Psoas muscle (tissue), 8 donors: ENCODE data around the gene NOVA2. TPM values are rescaled to one million over a fixed set of nuclear protein-coding genes. Genes with fewer than 3 reads are reported as not detected.

Experiments
- ATAC-seq, 4 donors: fragments of 200-7000 bp; cut with Tn5 transposase; one replicate each; pipeline ENCODE4 v1.9.1; 2020; ENCODE audit warnings: moderate library complexity in 3 of 4, mild to moderate bottlenecking in 2 of 4
- DNase-seq, 2 donors: peaks; one replicate each; pipeline ENCODE4 v3.0.0-alpha.2; 2020
- H3K27ac ChIP-seq: fragments of 200-600 bp; one replicate; pipeline ENCODE4 v1.8.0; 2022
- H3K27me3 ChIP-seq, 3 donors: fragments of 200-600 bp in 1 of 3; one replicate each; pipeline versions ENCODE4 v1.6.1 to v1.8.0; 2013 to 2022; ENCODE audit warnings: low read length in 2 of 3, mild to moderate bottlenecking in 2 of 3, moderate library complexity in 1 of 3; ENCODE audit not compliant: insufficient read depth in 3 of 3
- H3K36me3 ChIP-seq, 2 donors: fragments of 200-600 bp in 1 of 2; one replicate each; pipeline versions ENCODE4 v1.6.1 to v1.8.0; 2013 to 2022; ENCODE audit warnings: low read depth in 1 of 2, mild to moderate bottlenecking in 1 of 2, moderate library complexity in 1 of 2; ENCODE audit not compliant: insufficient read depth in 1 of 2
- H3K4me1 ChIP-seq: fragments of 200-600 bp; one replicate; pipeline ENCODE4 v1.8.0; 2022
- H3K4me3 ChIP-seq: fragments of 200-600 bp; one replicate; pipeline ENCODE4 v1.8.0; 2022; ENCODE audit warnings: mild to moderate bottlenecking
- H3K9me3 ChIP-seq: fragments of 200-600 bp; one replicate; pipeline ENCODE4 v1.8.0; 2022
- CTCF ChIP-seq: fragments of 200-600 bp; IDR thresholded peaks from one replicate; pipeline ENCODE4 v1.8.0; 2022; ENCODE audit warnings: antibody characterized with exemption
- WGBS, 3 donors: extraction: QIAGEN DNeasy Blood & Tissue Kit; methylation state at CpG; one replicate each; pipeline versions ENCODE4 v1.1.6 to v1.1.7; 2013; 5-methylcytosine and 5-hydroxymethylcytosine counted together
- intact Hi-C, 2 donors: fragments of 100-400 bp; cut with DNase I; formaldehyde crosslinking; loops; one replicate each; pipeline versions ENCODE4 v1.11.0 to v1.14.2; 2022
- polyA plus RNA-seq, 3 donors: library from polyadenylated mRNA; stranded (reverse); fragments of 200-250 nt; gene quantifications; one replicate each; pipeline ENCODE4 v1.2.3, GENCODE V29; 2013
- total RNA-seq, 4 donors: library from RNA; stranded (reverse); fragmentation: NEBNext Ultra II Directional in 2 of 4; extraction: Animal tissue kit (Norgen Biotek cat#: 25700) in 2 of 4; gene quantifications; one replicate each; pipeline versions ENCODE4 v1.2.1 to v1.2.4, GENCODE V29; 2021 to 2023
- donor health status: healthy with polysubstance abuse.
- donor health status: DM: no; HTN: no; CAD: no; lungs with moderate emphysema.
- donor health status: Bipolar disorder and iron deficiency.
- donor health status: healthy.
- donor health status: DM: yes; HTN: yes; CAD: no.
- donor health status: DM: no; HTN: no; CAD: no.
- donor health status: DM: no; HTN: no; CAD: no.
- donor health status: DM: yes; HTN: yes; CAD: no.

The NOVA2 gene
- total and polyA plus RNA-seq, 7 donors, result 0.27 to 4.3 (median 1.6) TPM

GRCh38 chr19:45905011-45905410 is 68.7 kb downstream of the NOVA2 start:
- Histone ChIP-seq H3K36me3 (peaks cover 0 to 5% of the 10 kb centered on the region in 2 donors), H3K9me3 (no peaks in the 10 kb centered on the region), H3K27ac (no peak overlapping the region), H3K27me3 (no peaks in the 10 kb centered on the region), H3K4me3 (no peak overlapping the region), H3K4me1 (peaks cover 16% of the 10 kb centered on the region)
- ATAC-seq (no peak), DNase-seq (no peak)
- intact Hi-C loops, result no loop called here
- TF ChIP-seq CTCF, result no peak
- WGBS, 3 donors, result 67 to 80% (median 74%) methylated on average over 10 of the region's 10 CpGs

GRCh38 chr19:45902651-45903625 is 70.7 kb downstream of the NOVA2 start:
- intact Hi-C loops, result no loop called here
- H3K27me3 ChIP-seq, result no peaks in the 10 kb centered on the region
- peak overlapping the region; percentile 74 for H3K27ac ChIP-seq
- no peaks in the 10 kb centered on the region for H3K9me3 ChIP-seq
- H3K4me3 ChIP-seq, result peak overlapping the region; percentile 91
- peaks cover 0 to 26% of the 10 kb centered on the region in 2 donors for H3K36me3 ChIP-seq
- TF ChIP-seq CTCF, result no peak
- WGBS, 3 donors, result 1% methylated on average over 61 to 73 of the region's 73 CpGs
- ATAC-seq (peak; percentile 97 to 98 (median 98)), DNase-seq (peak; percentile 98 to 100)
- peaks cover 16% of the 10 kb centered on the region for H3K4me1 ChIP-seq

- Histone ChIP-seq H3K4me1 (peaks cover 16% of the 10 kb centered on the region), H3K36me3 (peaks cover 0 to 35% of the 10 kb centered on the region in 2 donors), H3K27ac (peak within 1 kb of the TSS; percentile 74), H3K4me3 (peak within 1 kb of the TSS; percentile 91), H3K9me3 (no peaks in the 10 kb centered on the region), H3K27me3 (no peaks in the 10 kb centered on the region)
- peak in 1 of 4 donors; percentile 2 for ATAC-seq
- TF ChIP-seq CTCF, result no peak
- intact Hi-C loops, result no loop called here
- no peak for DNase-seq
- 0 to 2% (median 1%) methylated on average over 32 to 47 of the region's 47 CpGs for WGBS, 3 donors
These were observed 71.6 kb downstream of the NOVA2 start, which contains the start of gene MYPOP for GRCh38 chr19:45901912-45902650. MYPOP (minus strand) TSS chr19:45902613; CDS start chr19:45901773, 840 bp downstream.

- no peak for TF ChIP-seq CTCF
- peak overlapping the region; percentile 91 for H3K4me3 ChIP-seq
- DNase-seq, result peak in 1 of 2 donors; percentile 68
- no peaks in the 10 kb centered on the region for H3K27me3 ChIP-seq
- H3K9me3 ChIP-seq, result no peaks in the 10 kb centered on the region
- H3K36me3 ChIP-seq, result peaks cover 0 to 38% of the 10 kb centered on the region in 2 donors
- peak overlapping the region; percentile 9 for H3K27ac ChIP-seq
- 9 to 13% (median 9%) methylated on average over 46 to 69 of the region's 69 CpGs for WGBS, 3 donors
- no peak for ATAC-seq
- intact Hi-C loops, result no loop called here
- H3K4me1 ChIP-seq, result peaks cover 16% of the 10 kb centered on the region
These were observed 72.2 kb downstream of the NOVA2 start for GRCh38 chr19:45901432-45901911.
